HepG2 (cell line): ENCODE measurements around the gene CC2D1A. TPM values are rescaled to one million over a fixed set of nuclear protein-coding genes. Genes with fewer than 3 reads are reported as not detected.

Source experiments
- HNRNPH1 ChIP-seq: fragments of 200-400 bp; formaldehyde crosslinking; optimal IDR thresholded peaks from 2 replicates; pipeline ENCODE3; 2017; ENCODE audit warnings: mild to moderate bottlenecking, low read depth, low read length
- KLF13 ChIP-seq: sonication (generic); formaldehyde crosslinking; IDR thresholded peaks from 2 replicates; pipeline ENCODE4 v1.4.0; 2020; ENCODE audit warnings: mild to moderate bottlenecking, missing genetic modification reagents
- KMT2B ChIP-seq: IDR thresholded peaks from 2 replicates; pipeline ENCODE4 v1.6.1; 2016; ENCODE audit warnings: missing genetic modification reagents, missing compliant biosample characterization
- MEF2D ChIP-seq: sonication (generic); formaldehyde crosslinking; IDR thresholded peaks from 2 replicates; pipeline ENCODE4 v1.5.1; 2020; ENCODE audit warnings: mild to moderate bottlenecking, missing genetic modification reagents
- NFYC ChIP-seq: IDR thresholded peaks from 2 replicates; pipeline ENCODE4 v1.6.1; 2016; ENCODE audit warnings: missing genetic modification reagents, missing compliant biosample characterization
- PHF20 ChIP-seq: sonication (generic); formaldehyde crosslinking; IDR thresholded peaks from 2 replicates; pipeline ENCODE4 v1.5.0; 2020; ENCODE audit warnings: mild to moderate bottlenecking, missing genetic modification reagents
- SALL1 ChIP-seq: sonication (generic); formaldehyde crosslinking; IDR thresholded peaks from 2 replicates; pipeline ENCODE4 v1.8.0; 2022; ENCODE audit warnings: mild to moderate bottlenecking, missing genetic modification reagents
- SCMH1 ChIP-seq: sonication (generic); formaldehyde crosslinking; IDR thresholded peaks from 2 replicates; pipeline ENCODE4 v1.9.0; 2021; ENCODE audit warnings: missing genetic modification reagents, mild to moderate bottlenecking, borderline replicate concordance
- SIN3A ChIP-seq: IDR thresholded peaks from 2 replicates; pipeline ENCODE4 v1.6.1; 2011; ENCODE audit warnings: low read depth, mild to moderate bottlenecking, control low read depth, low read length, borderline replicate concordance
- SMC3 ChIP-seq: IDR thresholded peaks from 2 replicates; pipeline ENCODE4 v1.6.1; 2011; ENCODE audit warnings: low read length, improper control_type of control experiment
- ZBTB38 ChIP-seq: sonication (generic); formaldehyde crosslinking; IDR thresholded peaks from 2 replicates; pipeline ENCODE4 v1.5.1; 2020; ENCODE audit warnings: mild to moderate bottlenecking, missing genetic modification reagents
- ZEB1 ChIP-seq: IDR thresholded peaks from 2 replicates; pipeline ENCODE4 v1.6.1; 2012; ENCODE audit warnings: mild to moderate bottlenecking, low read depth, inconsistent platforms; ENCODE audit not compliant: insufficient replicate concordance
- ZNF101 ChIP-seq: sonication (generic); formaldehyde crosslinking; IDR thresholded peaks from 2 replicates; pipeline ENCODE4 v1.4.0; 2020; ENCODE audit warnings: mild to moderate bottlenecking, low read depth, missing genetic modification reagents, borderline replicate concordance
- ZNF274 ChIP-seq: sonication (generic); formaldehyde crosslinking; IDR thresholded peaks from 2 replicates; pipeline ENCODE4 v1.5.1; 2020; ENCODE audit warnings: mild to moderate bottlenecking, missing genetic modification reagents
- ZNF292 ChIP-seq: sonication (generic); formaldehyde crosslinking; IDR thresholded peaks from 2 replicates; pipeline ENCODE4 v1.8.1; 2022; ENCODE audit warnings: mild to moderate bottlenecking, low read depth, missing genetic modification reagents, borderline replicate concordance
- ZNF761 ChIP-seq: sonication (generic); formaldehyde crosslinking; conservative IDR thresholded peaks from 2 replicates; pipeline ENCODE4 v1.4.0; 2020; ENCODE audit warnings: mild to moderate bottlenecking, missing genetic modification reagents
- ZNF816 ChIP-seq: sonication (generic); formaldehyde crosslinking; IDR thresholded peaks from 2 replicates; pipeline ENCODE4 v1.8.0; 2022; ENCODE audit warnings: missing genetic modification reagents, mild to moderate bottlenecking, borderline replicate concordance
- ZSCAN30 ChIP-seq: sonication (generic); formaldehyde crosslinking; IDR thresholded peaks from 2 replicates; pipeline ENCODE4 v1.5.0; 2020; ENCODE audit warnings: mild to moderate bottlenecking, missing genetic modification reagents
- ZSCAN5A ChIP-seq: sonication (generic); formaldehyde crosslinking; IDR thresholded peaks from 2 replicates; pipeline ENCODE4 v1.8.0; 2022; ENCODE audit warnings: mild to moderate bottlenecking, missing genetic modification reagents, borderline replicate concordance
- polyA plus RNA-seq, 8 experiments: library from polyadenylated mRNA; depleted of rRNA in 3 of 8; stranded (reverse) in 7 of 8; unstranded in 1 of 8; fragments of >200 nt; fragmentation: Illumina TruSeq in 4 of 8; extraction: Trizol in 4 of 8; gene quantifications; 2 replicates each; pipeline versions ENCODE4 v1.2.1 to v1.2.3, GENCODE V29; 2011 to 2016; ENCODE audit warnings: low read depth in 4 of 8, missing spikeins in 1 of 8, mixed read lengths in 1 of 8; ENCODE audit not compliant: insufficient read depth in 1 of 8
- total RNA-seq, 5 experiments: library from RNA; depleted of rRNA; stranded (reverse); fragments of >200 nt; fragmentation: Illumina TruSeq; extraction: Trizol; gene quantifications; 2 replicates each; pipeline ENCODE4 v1.2.3, GENCODE V29; 2016; ENCODE audit warnings: low read depth in 1 of 5
- TF ChIP-seq, protein P1 (sequence below): sonication (generic); formaldehyde crosslinking; IDR thresholded peaks from 2 replicates; pipeline ENCODE4 v1.8.1; 2023; ENCODE audit warnings: mild to moderate bottlenecking, missing genetic modification reagents
- TF ChIP-seq, protein P2 (sequence below): sonication (generic); formaldehyde crosslinking; IDR thresholded peaks from 2 replicates; pipeline ENCODE4 v1.9.0; 2021; ENCODE audit warnings: mild to moderate bottlenecking, missing genetic modification reagents

Gene CC2D1A
- total and polyA plus RNA-seq, 2 of the 13 experiments (the other 11 are each of a cell fraction or from before 2014, with no cell fraction given), result 9.7 to 11.5 TPM

DNA sequence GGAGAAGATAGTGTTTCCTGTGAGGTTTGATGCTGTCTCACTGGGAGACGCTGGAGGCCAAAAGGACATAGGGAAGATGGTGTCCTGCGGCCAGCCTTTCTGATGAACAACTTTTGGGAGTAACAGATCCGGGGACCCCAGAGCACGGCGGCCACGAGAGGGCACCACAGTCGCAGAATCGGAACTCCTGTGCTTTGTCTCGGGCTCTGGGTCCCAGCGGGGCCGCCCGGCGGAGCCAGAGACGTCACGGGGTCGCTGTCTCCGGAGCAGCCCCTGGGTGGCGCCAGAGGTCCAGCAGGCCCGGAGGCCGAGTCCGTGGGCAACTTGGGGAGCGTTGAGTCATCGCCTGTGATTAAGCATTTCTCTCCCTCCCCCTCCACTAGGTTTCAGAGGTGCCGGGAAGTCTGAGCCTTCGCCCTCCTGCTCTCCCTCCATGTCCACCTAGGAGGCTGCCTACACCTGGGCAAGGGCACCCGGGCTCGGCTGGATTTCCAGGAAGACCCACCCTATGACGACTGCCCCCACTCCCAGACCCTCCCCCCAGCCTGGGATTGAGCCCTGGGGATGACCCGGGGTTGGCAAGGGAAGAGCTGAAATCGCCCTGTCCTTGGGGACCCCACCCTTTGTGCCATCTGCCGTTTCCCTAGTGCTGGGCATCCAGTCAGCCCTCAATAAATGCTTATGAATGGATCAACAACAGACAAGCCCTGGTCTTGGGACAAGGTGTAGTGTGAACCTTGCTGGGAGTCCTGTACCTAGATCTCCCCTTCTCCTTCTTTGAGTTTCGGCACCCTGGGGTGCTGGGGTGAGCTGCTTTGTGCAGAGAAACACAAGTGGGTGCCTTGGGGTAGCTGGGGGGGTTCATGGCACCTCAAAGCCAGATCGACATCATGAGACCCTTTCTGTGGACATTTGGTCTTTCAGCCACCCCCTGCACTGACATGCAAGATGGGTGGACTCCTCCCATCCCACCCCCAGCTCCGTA is 25.6 kb upstream of the CC2D1A start (continued):
- TF ChIP-seq ZSCAN5A (CRISPR knock-in tag) (peak; percentile 58; the same call in 1 of the 2 replicates), ZNF761 (CRISPR knock-in tag) (no peak), ZNF274 (CRISPR knock-in tag) (no peak), SMC3 (peak; percentile 74), PHF20 (CRISPR knock-in tag) (no peak), KLF13 (CRISPR knock-in tag) (no peak), HNRNPH1 (no peak), ZNF816 (CRISPR knock-in tag) (no peak), ZEB1 (no peak), ZNF101 (CRISPR knock-in tag) (no peak), SIN3A (0 out of 2 replicates have a peak, but pooled peaks have one; percentile 30), KMT2B (0 out of 2 replicates have a peak, but pooled peaks have one; percentile 47), MEF2D (CRISPR knock-in tag) (no peak), SCMH1 (CRISPR knock-in tag) (no peak), ZNF292 (CRISPR knock-in tag) (no peak), SALL1 (CRISPR knock-in tag) (peak; percentile 77), ZSCAN30 (CRISPR knock-in tag) (no peak), NFYC (CRISPR knock-in tag) (no peak), ZBTB38 (peak; percentile 69; the same call in 1 of the 2 replicates)
- TF ChIP-seq, protein P1, sequence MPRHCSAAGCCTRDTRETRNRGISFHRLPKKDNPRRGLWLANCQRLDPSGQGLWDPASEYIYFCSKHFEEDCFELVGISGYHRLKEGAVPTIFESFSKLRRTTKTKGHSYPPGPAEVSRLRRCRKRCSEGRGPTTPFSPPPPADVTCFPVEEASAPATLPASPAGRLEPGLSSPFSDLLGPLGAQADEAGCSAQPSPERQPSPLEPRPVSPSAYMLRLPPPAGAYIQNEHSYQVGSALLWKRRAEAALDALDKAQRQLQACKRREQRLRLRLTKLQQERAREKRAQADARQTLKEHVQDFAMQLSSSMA, result peak; percentile 70; the same call in 1 of the 2 replicates
- TF ChIP-seq, protein P2, sequence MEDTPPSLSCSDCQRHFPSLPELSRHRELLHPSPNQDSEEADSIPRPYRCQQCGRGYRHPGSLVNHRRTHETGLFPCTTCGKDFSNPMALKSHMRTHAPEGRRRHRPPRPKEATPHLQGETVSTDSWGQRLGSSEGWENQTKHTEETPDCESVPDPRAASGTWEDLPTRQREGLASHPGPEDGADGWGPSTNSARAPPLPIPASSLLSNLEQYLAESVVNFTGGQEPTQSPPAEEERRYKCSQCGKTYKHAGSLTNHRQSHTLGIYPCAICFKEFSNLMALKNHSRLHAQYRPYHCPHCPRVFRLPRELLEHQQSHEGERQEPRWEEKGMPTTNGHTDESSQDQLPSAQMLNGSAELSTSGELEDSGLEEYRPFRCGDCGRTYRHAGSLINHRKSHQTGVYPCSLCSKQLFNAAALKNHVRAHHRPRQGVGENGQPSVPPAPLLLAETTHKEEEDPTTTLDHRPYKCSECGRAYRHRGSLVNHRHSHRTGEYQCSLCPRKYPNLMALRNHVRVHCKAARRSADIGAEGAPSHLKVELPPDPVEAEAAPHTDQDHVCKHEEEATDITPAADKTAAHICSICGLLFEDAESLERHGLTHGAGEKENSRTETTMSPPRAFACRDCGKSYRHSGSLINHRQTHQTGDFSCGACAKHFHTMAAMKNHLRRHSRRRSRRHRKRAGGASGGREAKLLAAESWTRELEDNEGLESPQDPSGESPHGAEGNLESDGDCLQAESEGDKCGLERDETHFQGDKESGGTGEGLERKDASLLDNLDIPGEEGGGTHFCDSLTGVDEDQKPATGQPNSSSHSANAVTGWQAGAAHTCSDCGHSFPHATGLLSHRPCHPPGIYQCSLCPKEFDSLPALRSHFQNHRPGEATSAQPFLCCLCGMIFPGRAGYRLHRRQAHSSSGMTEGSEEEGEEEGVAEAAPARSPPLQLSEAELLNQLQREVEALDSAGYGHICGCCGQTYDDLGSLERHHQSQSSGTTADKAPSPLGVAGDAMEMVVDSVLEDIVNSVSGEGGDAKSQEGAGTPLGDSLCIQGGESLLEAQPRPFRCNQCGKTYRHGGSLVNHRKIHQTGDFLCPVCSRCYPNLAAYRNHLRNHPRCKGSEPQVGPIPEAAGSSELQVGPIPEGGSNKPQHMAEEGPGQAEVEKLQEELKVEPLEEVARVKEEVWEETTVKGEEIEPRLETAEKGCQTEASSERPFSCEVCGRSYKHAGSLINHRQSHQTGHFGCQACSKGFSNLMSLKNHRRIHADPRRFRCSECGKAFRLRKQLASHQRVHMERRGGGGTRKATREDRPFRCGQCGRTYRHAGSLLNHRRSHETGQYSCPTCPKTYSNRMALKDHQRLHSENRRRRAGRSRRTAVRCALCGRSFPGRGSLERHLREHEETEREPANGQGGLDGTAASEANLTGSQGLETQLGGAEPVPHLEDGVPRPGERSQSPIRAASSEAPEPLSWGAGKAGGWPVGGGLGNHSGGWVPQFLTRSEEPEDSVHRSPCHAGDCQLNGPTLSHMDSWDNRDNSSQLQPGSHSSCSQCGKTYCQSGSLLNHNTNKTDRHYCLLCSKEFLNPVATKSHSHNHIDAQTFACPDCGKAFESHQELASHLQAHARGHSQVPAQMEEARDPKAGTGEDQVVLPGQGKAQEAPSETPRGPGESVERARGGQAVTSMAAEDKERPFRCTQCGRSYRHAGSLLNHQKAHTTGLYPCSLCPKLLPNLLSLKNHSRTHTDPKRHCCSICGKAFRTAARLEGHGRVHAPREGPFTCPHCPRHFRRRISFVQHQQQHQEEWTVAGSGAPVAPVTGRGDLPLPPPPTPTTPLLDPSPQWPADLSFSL (CRISPR knock-in tag), result no peak
